Activated CD8-positive, alpha-beta T cell treated with anti-CD3 and anti-CD28 coated beads for 36 hours (primary cell): ENCODE data around the gene S100A6. TPM values are rescaled to one million over a fixed set of nuclear protein-coding genes. Genes with fewer than 3 reads are reported as not detected.

Source experiments
- ATAC-seq: fragments of 200-7000 bp; cut with Tn5 transposase; one replicate; pipeline ENCODE4 v1.10.0; 2021; ENCODE audit warnings: mild to moderate bottlenecking, moderate library complexity
- CTCF ChIA-PET: fragments of 350-600 bp; sonication (Branson Sonifier 250); formaldehyde crosslinking; loops from one replicate; lab custom pipeline; 2021; ENCODE audit warnings: antibody characterized with exemption; lab: Charles Lee
- POLR2A ChIA-PET: fragments of 350-600 bp; sonication (Branson Sonifier 250); formaldehyde crosslinking; loops from one replicate; lab custom pipeline; 2021; ENCODE audit warnings: antibody characterized with exemption; lab: Charles Lee
- DNase-seq: peaks from one replicate; pipeline ENCODE4 v3.0.0-alpha.2; 2020
- H3K27ac Mint-ChIP-seq: one replicate; pipeline ENCODE4 v1.8.0; 2021; ENCODE audit warnings: mild to moderate bottlenecking, mixed read lengths
- H3K27me3 Mint-ChIP-seq: one replicate; pipeline ENCODE4 v1.8.0; 2021; ENCODE audit warnings: mixed read lengths
- H3K36me3 Mint-ChIP-seq: one replicate; pipeline ENCODE4 v1.8.0; 2021; ENCODE audit warnings: low read depth, mixed read lengths
- H3K4me1 Mint-ChIP-seq: one replicate; pipeline ENCODE4 v1.8.0; 2021; ENCODE audit warnings: low read depth, mixed read lengths
- H3K4me3 Mint-ChIP-seq: one replicate; pipeline ENCODE4 v1.8.0; 2021; ENCODE audit warnings: mild to moderate bottlenecking, moderate library complexity, mixed read lengths
- H3K9me3 Mint-ChIP-seq: one replicate; pipeline ENCODE4 v1.8.0; 2021; ENCODE audit warnings: mixed read lengths
- CTCF ChIP-seq: fragments of 200-600 bp; IDR thresholded peaks from one replicate; pipeline ENCODE4 v1.8.0; 2022; ENCODE audit warnings: antibody characterized with exemption, mild to moderate bottlenecking
- intact Hi-C: fragments of 100-400 bp; cut with micrococcal nuclease; formaldehyde crosslinking; loops from one replicate; pipeline ENCODE4 v1.10.0; 2022
- total RNA-seq, 2 experiments: library from RNA; stranded (reverse); gene quantifications; one replicate each; pipeline ENCODE4 v1.2.3, GENCODE V29; 2021

S100A6 gene
- total RNA-seq, 2 experiments from 2014 or later: 200 to 211 TPM

DNA sequence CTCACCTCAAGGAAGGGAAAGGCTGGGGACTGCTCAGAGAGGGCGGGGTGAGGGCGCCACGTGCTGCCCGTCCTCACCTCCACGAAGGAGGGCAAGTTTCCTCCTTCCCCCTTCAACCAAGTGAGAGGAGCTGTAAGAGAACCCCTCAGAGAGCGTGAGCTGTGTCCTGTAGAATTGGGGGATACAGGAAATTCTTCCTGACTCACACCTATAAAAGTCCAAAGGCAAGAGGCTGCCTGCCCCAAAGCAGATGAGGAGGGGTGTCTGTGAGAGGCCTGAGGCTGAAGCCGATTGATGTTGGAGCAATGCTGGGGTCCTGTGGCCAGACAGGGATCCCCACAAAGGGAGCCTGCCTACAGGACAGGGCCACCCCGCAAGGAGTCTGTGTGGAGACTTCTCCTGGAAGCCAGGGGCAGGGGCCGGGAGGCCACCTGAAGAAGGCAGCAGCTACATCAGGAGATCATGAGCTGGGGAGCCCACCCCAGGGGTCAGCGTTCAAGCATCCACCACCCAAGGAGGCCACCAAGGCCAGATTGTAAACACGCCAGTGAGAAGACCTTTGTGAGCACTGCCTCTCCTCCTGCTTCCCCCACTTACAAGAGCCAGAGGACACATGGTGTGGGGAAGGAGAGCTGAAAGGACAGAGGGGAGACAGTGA is 27.7 kb downstream of the S100A6 start:
- ChIA-PET CTCF (interaction anchor here (0.6 to 4.2 kb wide), 9 partner anchors 12 to 114 kb away, joined by 3 to 45 read pairs (median 5); no protein-coding TSS in a partner anchor), POLR2A (interaction anchor here (0.6 kb wide), 1 partner anchor 712 kb away, joined by 3 read pairs; a partner anchor contains a TSS)
- no peaks in the 10 kb centered on the region for H3K27me3 Mint-ChIP-seq
- DNase-seq (no peak), ATAC-seq (no peak)
- TF ChIP-seq CTCF: no peak
- H3K4me1 Mint-ChIP-seq: peaks cover 10% of the 10 kb centered on the region
- intact Hi-C loops: no loop called here
- H3K27ac Mint-ChIP-seq: no peak overlapping the region
- no peaks in the 10 kb centered on the region for H3K9me3 Mint-ChIP-seq
- H3K4me3 Mint-ChIP-seq: no peak overlapping the region
- no peaks in the 10 kb centered on the region for H3K36me3 Mint-ChIP-seq

GRCh38 chr1:153506831-153507413 is 28.9 kb downstream of the S100A6 start:
- no peak for DNase-seq
- POLR2A ChIA-PET: no interaction called here
- Mint-ChIP-seq H3K4me3 (no peak overlapping the region), H3K27me3 (no peaks in the 10 kb centered on the region), H3K36me3 (no peaks in the 10 kb centered on the region), H3K27ac (no peak overlapping the region), H3K4me1 (peaks cover 10% of the 10 kb centered on the region), H3K9me3 (no peaks in the 10 kb centered on the region)
- intact Hi-C loops: no loop called here
- CTCF ChIA-PET: interaction anchor here (1.2 to 1.6 kb wide), 3 partner anchors 41 to 111 kb away, joined by 3 to 7 read pairs (median 4); no protein-coding TSS in a partner anchor
- no peak for TF ChIP-seq CTCF
- ATAC-seq: no peak

DNA sequence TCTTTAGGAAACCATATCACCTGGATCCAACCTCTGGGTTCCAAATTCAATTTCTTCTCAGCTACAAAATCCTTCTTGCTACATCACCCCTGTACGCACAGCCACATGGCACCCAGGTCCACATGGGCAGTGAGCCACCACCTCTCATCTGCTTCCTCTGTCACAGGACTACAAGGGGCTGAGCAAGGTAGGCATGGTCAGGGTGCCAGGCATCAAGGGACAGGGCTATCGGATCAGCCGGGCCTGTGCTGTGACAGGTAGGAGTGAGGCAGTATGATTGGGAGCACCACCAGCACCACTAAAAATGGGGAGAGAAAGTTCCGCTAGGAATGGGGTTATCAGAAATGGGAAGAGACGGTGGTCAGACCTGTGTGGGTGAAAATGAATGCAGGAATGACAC is 29.4 kb downstream of the S100A6 start:
- ATAC-seq: no peak
- Mint-ChIP-seq H3K36me3 (no peaks in the 10 kb centered on the region), H3K4me1 (peaks cover 10% of the 10 kb centered on the region), H3K9me3 (no peaks in the 10 kb centered on the region), H3K27ac (no peak overlapping the region), H3K4me3 (no peak overlapping the region), H3K27me3 (no peaks in the 10 kb centered on the region)
- no peak for DNase-seq
- ChIA-PET POLR2A (no interaction called here), CTCF (interaction anchor here (1.3 kb wide), 1 partner anchor 66 kb away, joined by 4 read pairs; no protein-coding TSS in a partner anchor)
- intact Hi-C loops: no loop called here
- no peak for TF ChIP-seq CTCF

DNA sequence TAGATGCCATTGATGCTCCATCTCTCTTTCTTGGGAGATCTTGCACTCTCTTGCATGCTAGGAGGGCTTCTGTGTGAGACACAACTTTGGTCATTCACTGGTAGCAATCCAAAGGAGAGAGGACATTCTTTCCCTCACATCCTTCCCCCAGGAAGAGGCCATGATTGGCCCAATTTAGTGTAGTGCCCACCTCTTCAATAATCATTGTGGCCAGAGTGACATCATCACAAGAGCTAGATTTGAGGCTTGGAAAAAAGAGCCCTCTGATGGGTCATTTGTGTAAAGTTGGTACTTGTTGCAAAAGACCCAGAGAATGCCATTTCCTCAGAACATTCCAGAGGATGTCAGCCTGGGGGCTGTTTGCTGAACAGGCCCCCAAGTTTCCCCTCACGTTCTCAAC is 30.2 kb downstream of the S100A6 start:
- DNase-seq (no peak), ATAC-seq (no peak)
- Mint-ChIP-seq H3K36me3 (no peaks in the 10 kb centered on the region), H3K9me3 (no peaks in the 10 kb centered on the region), H3K27ac (no peak overlapping the region), H3K27me3 (no peaks in the 10 kb centered on the region), H3K4me1 (peaks cover 3% of the 10 kb centered on the region), H3K4me3 (no peak overlapping the region)
- ChIA-PET CTCF (interaction anchor here (2.8 kb wide), 1 partner anchor 10 kb away, joined by 16 read pairs; no protein-coding TSS in a partner anchor), POLR2A (no interaction called here)
- no peak for TF ChIP-seq CTCF
- intact Hi-C loops: no loop called here

GRCh38 chr1:153503766-153504165 is 32.0 kb downstream of the S100A6 start:
- POLR2A ChIA-PET: interaction anchor here (1.2 kb wide), 1 partner anchor 16 kb away, joined by 3 read pairs; no protein-coding TSS in a partner anchor
- CTCF ChIA-PET: interaction anchor here (2.8 kb wide), 1 partner anchor 9 kb away, joined by 16 read pairs; no protein-coding TSS in a partner anchor
- H3K4me3 Mint-ChIP-seq: no peak overlapping the region
- TF ChIP-seq CTCF: no peak
- H3K9me3 Mint-ChIP-seq: no peaks in the 10 kb centered on the region
- no peak overlapping the region for H3K27ac Mint-ChIP-seq
- peaks cover 3% of the 10 kb centered on the region for H3K4me1 Mint-ChIP-seq
- H3K27me3 Mint-ChIP-seq: peaks cover 6% of the 10 kb centered on the region
- intact Hi-C loops: no loop called here
- DNase-seq: no peak
- no peak for ATAC-seq
- H3K36me3 Mint-ChIP-seq: no peaks in the 10 kb centered on the region
